ENCODE measurements around the gene GPHN.

The GPHN gene

DNA sequence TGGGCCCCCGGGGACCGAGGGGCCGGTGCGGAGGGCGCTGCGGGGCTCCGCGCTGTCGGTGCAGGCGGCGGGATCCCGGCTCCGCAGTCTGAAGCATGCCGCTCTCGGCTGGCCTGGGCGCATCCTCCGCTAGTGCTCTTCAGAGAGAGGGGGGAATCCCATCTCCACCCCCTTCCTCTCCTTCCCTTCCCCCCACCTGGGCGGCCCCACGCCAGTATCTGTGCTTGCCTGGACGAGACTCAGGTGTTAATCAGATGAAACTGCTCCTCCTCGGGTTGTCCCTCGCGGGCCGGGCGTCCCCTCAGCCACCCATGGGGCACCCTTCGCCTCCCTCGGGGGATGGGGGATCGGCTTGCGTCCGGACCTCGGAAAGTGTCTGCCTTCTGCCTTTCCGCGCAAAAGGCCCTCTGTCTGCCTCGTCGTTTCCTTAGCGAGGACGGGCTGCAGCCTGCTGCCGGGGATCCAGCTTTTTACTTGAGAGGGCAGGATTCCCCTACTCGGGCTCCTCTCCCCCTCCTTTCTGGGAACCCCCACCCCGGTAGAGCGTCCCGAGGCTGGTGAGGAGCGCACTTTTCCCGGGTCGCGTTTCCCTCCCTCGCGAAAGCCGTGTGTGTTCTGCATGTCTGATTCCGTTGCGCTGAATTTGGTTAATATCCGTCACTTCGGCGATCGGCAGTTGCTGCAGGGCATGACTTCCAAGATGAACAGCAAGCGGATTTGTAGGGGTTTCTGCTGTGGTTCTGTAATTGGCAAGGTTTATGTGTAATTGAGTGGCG, 1.1 kb downstream of the GPHN start:
- DNase-seq (ENCODE audit: low read depth), result peak; percentile 21
- TF ChIP-seq, protein P1, sequence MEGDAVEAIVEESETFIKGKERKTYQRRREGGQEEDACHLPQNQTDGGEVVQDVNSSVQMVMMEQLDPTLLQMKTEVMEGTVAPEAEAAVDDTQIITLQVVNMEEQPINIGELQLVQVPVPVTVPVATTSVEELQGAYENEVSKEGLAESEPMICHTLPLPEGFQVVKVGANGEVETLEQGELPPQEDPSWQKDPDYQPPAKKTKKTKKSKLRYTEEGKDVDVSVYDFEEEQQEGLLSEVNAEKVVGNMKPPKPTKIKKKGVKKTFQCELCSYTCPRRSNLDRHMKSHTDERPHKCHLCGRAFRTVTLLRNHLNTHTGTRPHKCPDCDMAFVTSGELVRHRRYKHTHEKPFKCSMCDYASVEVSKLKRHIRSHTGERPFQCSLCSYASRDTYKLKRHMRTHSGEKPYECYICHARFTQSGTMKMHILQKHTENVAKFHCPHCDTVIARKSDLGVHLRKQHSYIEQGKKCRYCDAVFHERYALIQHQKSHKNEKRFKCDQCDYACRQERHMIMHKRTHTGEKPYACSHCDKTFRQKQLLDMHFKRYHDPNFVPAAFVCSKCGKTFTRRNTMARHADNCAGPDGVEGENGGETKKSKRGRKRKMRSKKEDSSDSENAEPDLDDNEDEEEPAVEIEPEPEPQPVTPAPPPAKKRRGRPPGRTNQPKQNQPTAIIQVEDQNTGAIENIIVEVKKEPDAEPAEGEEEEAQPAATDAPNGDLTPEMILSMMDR (conservative IDR thresholded peaks at IDR 0.05; ENCODE audit: control insufficient read depth, insufficient read depth, low read depth, low read length), result no peak
- H3K4me3 ChIP-seq (ENCODE audit: control insufficient read depth, low read depth, low read length), result peak overlapping the region; percentile 97

DNA sequence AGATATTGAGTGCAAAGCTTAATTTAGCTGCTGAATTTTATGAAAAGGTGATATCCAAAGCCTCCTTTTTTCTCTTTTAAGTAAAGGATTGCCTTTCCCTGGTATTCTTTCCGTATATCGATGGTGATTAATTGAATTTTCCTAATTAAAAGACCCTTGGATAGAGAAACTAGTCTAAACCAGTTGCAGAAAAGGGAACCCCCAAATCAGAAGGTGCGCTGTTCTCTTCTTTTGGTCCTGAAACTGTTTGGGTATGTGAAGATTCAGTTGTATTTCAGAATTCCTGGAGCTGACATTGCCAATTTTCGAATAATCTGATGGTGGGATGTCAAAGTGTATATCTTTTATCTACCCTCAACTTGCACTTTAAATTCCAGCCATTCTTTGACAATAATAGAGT, 1.9 kb downstream of the GPHN start:
- DNase-seq (ENCODE audit: low read depth), result peak; percentile 7
- peak overlapping the region; percentile 97 for H3K4me3 ChIP-seq (ENCODE audit: control insufficient read depth, low read depth, low read length)
- TF ChIP-seq, protein P1 (conservative IDR thresholded peaks at IDR 0.05; ENCODE audit: control insufficient read depth, insufficient read depth, low read depth, low read length), result no peak

DNA sequence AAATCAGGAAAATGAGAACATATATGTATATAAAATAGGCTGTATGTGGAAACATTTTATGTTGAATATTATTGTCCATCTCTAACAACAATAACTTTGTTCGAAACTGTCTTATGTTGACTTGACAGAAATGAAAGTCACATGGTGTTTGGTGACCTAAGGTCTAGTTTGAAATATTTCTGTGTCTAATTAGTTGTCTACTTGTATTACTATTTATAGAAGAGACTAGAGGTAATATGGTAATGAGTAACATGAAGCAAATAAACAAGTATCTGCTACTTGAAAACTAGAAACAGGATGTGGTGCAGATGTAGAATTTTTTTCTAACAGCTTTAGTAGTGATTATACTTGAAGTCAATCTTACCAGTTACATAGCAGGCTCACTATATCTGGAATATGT, 3.9 kb downstream of the GPHN start:
- peak; percentile 11 for DNase-seq (ENCODE audit: low read depth)
- no peak overlapping the region for H3K4me3 ChIP-seq (ENCODE audit: control insufficient read depth, low read depth, low read length)
- TF ChIP-seq, protein P1 (conservative IDR thresholded peaks at IDR 0.05; ENCODE audit: control insufficient read depth, insufficient read depth, low read depth, low read length), result no peak

DNA sequence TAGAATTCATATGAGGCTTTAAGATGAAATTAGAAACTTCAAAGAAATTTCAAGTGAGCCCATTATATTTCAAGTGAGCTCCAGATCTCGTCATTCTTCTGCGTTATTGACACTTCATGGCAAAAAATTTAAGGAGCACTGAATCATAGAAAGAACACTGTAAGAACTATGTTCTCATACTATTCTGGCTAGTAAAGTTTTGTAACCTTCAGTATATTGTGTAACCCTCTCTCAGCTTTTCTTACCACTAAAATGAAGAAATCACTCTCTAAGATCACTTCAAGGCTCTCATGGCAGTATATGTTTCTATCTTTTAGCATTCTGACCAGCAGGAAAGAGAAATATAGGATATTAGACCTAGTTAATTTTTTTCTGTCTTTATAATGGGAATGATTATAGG, 6.3 kb downstream of the GPHN start:
- H3K4me3 ChIP-seq (ENCODE audit: control insufficient read depth, low read depth, low read length), result no peak overlapping the region
- TF ChIP-seq, protein P1 (conservative IDR thresholded peaks at IDR 0.05; ENCODE audit: control insufficient read depth, insufficient read depth, low read depth, low read length), result no peak
- DNase-seq (ENCODE audit: low read depth), result peak; percentile 67

DNA sequence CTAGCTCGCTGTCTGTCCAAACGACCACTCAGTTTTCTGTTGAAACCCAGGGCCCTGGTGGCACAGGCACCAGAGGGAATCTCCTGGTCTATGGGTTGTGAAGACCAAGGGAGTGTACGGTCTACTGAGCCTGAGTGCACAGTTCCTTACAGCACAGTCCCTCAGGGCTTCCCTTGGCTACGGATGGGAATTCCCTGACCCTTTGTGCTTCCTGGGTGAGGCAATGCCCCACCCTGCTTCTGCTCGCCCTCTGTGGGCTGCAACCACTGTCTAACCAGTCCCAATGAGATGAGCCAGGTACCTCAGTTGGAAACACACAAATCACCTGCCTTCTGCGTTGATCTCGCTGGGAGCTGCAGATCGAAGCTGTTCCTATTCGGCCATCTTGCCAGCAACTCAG, 22.6 kb downstream of the GPHN start:
- no peak for DNase-seq (ENCODE audit: low read depth)
- TF ChIP-seq, protein P1 (conservative IDR thresholded peaks at IDR 0.05; ENCODE audit: control insufficient read depth, insufficient read depth, low read depth, low read length), result no peak
- no peak overlapping the region for H3K4me3 ChIP-seq (ENCODE audit: control insufficient read depth, low read depth, low read length)

DNA sequence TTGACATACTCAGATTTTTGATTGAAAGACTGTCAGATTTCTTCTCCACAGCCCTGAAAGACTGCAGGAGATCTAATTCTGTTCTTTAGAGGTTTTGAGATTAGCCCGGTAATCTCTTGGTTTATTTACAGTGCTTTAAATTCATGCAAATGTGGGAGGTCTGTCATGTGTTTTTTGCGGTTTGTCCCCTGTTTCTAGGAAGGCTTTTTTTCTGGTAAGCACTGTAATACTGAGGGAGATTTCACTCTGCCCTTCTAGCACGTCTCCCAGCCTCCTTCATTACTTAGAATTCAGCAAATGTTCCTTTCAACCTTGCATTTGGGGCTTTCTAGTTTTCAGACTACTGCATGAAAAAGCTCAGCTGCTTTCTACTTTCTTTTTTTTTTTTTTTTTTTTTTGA, 31.1 kb downstream of the GPHN start:
- no peak overlapping the region for H3K4me3 ChIP-seq (ENCODE audit: control insufficient read depth, low read depth, low read length)
- DNase-seq (ENCODE audit: low read depth), result no peak
- TF ChIP-seq, protein P1 (conservative IDR thresholded peaks at IDR 0.05; ENCODE audit: control insufficient read depth, insufficient read depth, low read depth, low read length), result no peak
